HG03045 (cell line): Measurements from ENCODE around the gene DLEC1.
"Not testable (repeated sequence)": the region's sequence is repeated elsewhere in the genome, so short reads cannot be mapped to it uniquely, and the experiment has no call there.

Source experiments
- ATAC-seq: cut with Tn5 transposase; IDR thresholded peaks from one replicate; pipeline ENCODE4 v1.9.1; 2021; ENCODE audit warnings: mild to moderate bottlenecking, moderate library complexity; ENCODE audit not compliant: unreplicated experiment

DLEC1 gene

DNA sequence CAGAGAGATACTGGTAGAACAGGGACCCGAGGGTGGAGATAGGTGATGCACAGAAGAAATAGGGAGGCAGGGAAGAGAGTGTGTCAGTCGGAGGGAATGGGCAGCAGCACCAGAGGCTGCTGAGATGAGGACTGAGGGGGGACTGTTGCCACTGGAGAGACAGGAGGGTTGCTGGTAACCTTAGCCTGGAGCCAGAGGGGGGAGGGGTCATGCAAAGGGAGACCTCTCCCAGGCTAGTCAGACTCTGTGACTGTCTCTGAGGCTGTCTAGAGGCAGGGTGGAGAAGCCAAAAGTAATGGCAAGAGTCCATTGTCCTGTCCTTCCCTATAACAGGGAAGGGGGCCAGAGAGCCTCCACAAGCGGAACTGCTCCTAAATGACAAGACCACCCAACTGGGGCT lies 2.1 kb upstream of the DLEC1 start:
- no peak for ATAC-seq

DNA sequence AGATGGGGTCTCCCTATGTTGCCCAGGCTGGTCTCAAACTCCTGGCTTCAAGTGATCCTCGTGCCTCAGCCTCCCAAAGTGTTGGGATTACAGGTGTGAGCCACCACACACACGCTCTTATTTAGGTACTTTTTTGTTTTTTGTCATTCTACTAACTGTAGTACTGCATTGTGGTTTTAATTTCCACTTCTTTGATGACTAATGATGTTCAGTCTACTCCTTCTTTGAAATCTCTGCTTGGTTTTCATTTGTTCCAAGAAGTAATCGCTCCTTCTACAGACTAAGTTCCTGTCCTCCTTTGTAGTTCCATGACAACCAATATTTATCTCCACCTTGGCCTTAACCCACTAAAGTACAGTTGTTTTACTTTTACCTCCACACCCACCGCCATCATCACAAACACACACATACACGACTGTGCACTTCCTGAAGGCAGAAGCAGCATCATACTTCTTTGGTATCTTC lies 529 bp upstream of the DLEC1 start:
- no peak for ATAC-seq

DNA sequence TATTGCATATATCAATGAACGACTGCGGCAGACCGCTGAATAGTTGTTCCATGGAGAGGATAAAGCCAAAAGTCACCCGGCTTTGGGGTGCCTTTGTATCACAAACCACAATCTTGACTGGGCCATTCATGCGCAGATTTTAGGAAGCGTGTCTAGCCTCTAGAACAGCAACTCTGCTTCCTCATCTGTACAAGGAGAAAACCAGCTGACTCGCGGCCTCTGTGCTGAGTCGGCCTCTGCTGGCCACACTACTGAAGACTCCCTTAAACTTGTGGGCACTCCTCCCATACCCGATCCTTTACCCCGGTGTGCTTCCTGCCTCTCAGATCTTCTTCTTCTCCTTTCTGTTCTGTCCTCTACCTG lies 872 bp downstream of the DLEC1 start:
- peak; percentile 42 for ATAC-seq

DNA sequence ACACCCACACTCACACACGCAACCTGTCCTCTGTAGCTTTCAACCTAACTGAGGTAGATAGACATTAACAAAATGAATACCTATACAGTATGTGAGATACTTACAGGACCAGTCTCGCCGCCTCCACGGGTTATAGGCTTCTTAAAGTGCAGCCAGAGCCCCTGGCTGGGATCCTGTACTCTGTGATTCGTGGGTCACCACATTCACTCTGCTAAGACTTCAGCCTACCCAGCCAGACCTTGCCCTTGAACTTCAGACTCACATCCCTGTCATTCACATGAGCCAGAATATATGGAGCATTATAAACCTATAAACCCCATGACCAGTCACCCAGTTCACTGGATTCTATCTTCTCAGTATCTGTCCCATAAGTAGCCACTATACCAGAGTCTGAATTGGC lies 1.4 kb downstream of the DLEC1 start:
- no peak for ATAC-seq

DNA sequence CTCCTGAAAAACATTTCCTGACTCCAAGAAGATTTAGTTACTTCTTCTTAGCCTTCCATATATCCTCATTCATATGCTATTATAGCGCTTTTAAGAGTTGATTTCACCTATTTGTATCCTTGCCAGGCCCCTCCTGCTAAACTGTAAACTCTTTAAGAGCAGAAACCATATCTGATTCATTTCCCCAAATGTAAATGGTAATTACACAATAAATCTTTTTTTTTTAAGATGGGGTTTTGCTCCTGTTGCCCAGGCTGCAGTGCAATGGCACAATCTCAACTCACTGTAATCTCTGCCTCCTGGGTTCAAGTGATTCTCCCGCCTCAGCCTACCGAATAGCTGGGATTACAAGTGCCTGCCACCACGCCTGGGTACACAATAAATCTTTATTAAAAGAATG lies 4.5 kb downstream of the DLEC1 start:
- no peak for ATAC-seq

DNA sequence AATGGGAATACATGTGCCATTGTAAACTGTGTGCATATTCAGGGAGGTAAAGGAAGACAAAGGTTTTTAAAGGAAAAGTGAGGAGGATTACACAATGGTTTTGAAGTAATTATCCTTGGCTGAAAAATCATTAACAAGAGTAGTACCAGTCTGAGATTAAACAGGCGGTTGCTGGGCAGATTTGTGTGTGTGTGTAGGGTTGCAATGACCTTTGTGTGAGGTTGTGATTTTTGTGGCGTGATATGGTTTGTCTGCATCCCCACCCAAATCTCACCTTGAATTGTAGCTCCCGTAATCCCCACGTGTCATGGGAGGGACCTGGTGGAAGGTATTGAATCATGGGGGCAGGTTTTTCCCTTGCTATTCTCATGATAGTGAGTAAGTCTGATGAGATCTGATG lies 7.0 kb downstream of the DLEC1 start:
- no peak for ATAC-seq

DNA sequence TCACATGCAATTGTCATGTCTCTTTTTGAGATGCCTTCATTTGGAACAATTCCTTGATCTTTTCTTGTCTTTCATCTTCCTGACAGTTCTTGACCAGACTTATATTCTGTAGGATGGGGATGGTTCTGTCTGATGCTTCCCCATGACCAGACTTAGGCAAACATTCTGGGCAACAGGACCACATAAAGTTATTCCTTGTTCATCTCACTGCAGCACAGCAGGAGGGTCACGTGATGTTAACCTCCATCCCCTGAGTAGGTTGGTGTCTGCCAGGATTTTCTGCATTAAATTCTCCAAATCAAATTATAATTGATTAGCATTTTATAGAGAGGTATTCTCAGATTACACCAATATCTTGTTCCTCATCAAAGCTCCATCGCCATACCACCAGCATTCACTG lies 7.8 kb downstream of the DLEC1 start:
- ATAC-seq = no peak

DNA sequence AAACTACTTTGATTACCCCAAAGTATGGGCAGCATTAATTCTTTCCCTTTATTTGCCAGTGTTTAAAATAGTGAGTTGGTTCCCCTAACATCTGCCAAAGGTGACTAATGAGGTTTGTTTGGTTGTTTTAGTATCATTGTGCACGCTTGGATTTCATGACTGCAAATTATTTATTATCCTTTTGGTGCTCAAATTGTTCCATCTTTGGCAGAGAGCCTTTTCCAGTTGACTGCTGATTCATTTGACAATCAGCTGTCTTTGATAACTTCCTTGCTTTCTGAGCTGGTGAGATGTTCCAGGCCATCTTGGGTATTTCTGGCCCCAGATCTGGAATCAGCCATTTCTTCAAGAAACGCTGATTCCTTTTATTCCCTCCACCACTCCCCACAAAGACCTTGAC lies 8.9 kb downstream of the DLEC1 start:
- ATAC-seq = no peak

DNA sequence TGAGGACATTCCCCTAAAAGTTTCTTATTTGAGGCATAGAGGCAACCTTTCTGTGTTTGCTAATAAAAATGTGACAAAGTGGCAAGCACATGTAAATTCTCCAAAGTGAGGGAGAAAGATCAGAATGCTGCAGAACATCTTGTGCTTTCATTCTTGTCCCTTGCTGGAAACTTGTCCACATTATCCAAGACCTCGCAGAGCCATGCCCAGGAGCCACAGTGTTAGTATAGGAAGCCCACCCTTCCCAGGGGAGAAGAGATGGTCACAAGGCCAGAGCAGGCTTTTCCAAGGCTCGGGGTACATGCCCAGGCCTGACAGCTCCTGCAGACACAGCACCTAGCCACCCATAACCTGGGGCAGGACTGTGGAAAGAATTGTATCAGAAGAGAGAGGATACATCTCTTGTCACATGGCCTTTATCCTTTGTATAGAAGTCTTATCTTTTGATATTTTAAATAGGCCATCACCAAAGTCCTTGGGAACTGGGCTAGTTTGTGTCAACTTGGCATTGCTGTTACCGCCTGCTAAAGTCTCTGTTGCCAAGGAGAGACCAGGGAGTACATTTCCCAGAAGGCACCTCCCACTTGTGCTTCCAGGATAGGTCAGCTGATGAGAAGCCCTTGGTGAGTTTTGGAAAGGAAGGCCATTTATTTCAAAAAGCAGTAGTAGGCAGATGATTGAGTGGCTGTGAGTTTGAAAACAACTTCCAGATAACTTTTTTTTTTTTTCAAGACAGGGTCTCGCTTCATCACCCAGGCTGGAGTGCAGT lies 10.5 kb downstream of the DLEC1 start:
- ATAC-seq = no peak

DNA sequence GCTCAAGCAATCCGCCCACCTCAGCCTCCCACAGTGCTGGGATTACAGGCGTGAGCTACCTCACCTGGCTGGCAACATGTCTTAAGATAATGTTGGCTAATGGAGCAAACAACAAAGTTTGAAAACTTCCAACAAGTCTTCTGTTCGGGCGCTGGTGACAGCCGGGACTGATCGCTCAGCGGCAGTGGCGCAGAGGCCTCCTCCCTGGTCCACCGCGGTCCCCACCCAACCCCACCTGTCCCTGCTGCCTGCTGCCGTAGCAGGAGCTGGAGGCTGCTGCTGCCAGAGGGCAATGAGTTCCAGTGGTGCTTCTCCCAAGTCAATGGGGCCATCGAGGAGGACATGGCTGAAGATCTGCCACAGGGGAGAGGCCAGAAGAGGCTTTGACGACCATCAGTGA lies 12.1 kb downstream of the DLEC1 start:
- ATAC-seq = no peak

DNA sequence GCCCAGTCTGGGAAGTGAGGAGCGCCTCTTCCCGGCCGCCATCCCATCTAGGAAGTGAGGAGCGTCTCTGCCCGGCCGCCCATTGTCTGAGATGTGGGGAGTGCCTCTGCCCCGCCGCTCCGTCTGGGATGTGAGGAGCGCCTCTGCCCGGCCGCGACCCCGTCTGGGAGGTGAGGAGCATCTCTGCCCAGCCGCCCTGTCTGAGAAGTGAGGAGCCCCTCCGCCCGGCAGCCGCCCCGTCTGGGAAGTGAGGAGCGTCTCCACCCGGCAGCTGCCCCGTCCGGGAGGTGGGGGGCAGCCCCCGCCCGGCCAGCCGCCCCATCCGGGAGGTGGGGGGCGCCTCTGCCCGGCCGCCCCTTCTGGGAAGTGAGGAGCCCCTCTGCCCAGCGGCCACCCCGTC lies 14.3 kb downstream of the DLEC1 start:
- not testable (repeated sequence) for ATAC-seq

DNA sequence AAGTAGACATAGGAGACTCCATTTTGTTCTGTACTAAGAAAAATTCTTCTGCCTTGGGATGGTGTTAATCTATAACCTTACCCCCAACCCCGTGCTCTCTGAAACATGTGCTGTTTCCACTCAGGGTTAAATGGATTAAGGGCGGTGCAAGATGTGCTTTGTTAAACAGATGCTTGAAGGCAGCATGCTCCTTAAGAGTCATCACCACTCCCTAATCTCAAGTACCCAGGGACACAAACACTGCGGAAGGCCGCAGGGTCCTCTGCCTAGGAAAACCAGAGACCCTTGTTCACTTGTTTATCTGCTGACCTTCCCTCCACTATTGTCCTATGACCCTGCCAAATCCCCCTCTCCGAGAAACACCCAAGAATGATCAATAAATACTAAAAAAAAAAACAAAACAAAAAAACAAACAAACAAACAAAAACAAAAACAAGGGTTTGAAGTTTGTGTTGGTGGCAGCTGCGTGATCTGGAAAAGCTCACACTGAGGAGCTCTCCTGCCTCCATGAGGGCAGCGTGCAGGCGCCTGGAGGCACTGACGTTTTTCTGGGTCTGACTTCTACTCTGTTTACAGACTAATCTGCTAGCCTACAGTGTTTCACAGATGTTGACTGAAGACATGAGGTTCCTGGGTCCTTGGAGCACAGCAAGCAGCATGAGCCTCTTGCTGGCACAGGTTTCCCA lies 14.9 kb downstream of the DLEC1 start:
- ATAC-seq = not testable (repeated sequence)

DNA sequence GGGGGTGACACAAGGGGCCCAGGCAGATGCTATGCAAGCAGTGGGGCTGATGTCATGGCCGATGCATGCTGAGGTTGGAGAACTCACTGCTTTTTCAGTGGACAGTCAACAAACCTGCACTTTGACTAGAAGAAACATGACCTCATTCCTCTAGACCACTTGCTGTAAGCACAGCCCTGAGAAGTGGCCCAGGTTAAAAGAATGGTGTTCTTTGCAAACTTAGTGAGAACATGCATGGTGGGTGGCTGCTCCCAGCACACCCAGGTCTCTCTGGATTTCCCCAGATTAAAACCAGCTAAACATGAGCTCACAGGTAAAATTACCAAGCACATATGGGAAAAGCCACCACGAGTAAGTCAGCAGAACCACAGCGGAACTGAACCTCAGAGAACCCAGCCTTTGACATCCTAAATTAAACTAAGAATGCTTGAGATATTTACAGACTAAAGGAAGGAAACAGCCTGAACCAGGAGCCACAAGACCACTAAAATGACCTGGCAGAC lies 15.5 kb downstream of the DLEC1 start:
- no peak for ATAC-seq

DNA sequence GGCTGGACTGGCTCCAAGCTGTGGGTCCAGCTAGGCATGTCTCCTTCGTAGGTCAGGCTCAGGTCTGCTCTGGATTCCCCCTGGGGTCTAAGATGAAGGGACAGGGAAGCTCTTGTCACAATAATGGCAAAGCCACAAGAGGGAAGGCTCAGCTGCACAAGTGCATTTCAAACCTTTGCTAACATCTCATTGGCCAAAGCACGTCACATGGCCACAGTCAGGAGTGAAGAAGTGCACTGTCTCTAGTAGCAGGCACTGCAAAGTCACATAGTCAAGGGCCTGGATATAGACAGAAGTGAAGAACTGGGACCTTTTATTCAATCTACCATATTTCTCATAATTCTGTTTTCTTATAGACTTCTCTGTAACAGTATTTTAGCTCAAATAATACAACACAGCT lies 20.1 kb downstream of the DLEC1 start:
- no peak for ATAC-seq

DNA sequence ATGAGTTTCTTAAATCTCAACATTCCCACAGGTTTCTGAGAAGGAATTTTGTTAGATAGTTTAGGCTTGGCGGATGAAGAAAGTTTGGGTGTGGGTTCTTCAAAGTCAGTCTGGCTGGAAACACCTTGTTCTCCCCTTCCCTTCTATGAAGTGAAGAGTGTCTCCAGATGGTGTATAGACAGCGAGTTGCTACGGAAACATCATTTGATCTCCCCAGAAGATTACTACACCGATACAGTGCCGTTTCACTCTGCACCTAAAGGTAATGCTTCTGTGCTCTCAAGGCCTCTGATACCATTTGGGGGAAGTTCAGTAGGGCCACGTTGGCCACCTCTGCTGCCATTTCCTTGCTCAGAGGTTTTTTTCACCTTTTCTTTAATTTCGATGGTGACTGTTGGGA lies 20.6 kb downstream of the DLEC1 start:
- no peak for ATAC-seq

DNA sequence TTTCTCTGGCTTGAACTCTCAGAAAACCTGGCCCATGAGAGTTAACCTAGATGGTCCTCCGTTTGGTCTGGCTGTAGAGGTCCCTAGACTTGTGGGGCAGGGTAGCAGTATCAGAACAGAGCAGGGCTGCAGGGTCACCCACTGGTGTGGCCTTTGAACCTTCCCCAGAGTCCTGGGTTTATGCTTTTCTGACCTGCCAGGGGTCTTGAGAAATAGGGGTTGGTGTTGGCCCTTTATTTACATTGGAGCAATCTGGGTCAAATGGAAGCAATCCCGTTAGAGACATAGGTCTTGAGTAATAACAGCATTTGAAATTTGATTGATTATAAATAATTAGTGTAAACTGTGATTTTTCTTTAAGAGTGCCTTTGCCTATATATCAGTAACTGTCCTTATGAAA lies 23.8 kb downstream of the DLEC1 start:
- ATAC-seq = no peak

DNA sequence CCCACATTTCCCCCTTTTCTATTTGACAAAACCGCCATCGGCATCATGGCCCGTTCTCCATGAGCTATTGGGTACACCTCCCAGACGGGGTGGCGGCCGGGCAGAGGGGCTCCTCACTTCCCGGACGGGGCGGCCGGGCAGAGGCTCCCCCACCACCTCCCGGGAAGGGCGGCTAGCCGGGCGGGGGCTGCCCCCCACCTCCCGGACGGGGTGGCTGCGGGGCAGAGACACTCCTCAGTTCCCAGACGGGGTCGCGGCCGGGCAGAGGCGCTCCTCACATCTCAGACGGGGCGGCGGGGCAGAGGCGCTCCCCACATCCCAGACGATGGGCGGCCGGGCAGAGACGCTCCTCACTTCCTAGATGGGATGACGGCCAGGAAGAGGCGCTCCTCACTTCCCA lies 25.4 kb downstream of the DLEC1 start:
- ATAC-seq = not testable (repeated sequence)

DNA sequence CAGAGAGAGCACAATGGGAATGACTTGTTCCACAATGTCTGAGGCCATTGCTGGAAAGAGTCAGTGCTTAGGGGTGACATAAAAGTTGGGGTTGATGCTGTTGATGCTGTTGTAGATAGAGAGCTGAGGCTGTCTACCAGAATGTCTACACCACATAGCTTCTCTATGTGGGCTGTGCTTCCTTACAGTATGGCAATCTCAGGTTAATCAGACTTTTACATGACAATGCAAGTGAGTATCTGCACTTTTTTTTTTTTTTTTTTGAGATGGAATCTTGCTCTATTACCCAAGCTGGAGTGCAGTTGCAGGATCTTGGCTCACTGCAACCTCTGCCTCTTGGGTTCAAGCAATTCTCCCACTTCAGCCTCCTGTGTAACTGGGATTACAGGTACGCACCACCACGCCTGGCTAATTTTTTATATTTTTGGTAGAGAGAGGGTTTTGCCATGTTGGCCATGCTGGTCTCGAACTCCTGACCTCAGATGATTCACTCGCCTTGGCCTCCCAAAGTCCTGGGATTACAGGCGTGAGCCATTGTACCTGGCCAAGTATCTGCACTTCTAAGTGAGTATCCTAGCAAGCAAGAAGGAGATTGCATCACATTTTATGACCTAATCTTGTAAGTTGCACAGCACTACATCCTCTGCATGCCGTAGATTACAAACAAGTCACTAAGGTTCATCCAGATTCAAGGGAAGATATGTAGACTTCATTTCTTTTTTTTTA lies 28.7 kb downstream of the DLEC1 start:
- ATAC-seq = no peak

DNA sequence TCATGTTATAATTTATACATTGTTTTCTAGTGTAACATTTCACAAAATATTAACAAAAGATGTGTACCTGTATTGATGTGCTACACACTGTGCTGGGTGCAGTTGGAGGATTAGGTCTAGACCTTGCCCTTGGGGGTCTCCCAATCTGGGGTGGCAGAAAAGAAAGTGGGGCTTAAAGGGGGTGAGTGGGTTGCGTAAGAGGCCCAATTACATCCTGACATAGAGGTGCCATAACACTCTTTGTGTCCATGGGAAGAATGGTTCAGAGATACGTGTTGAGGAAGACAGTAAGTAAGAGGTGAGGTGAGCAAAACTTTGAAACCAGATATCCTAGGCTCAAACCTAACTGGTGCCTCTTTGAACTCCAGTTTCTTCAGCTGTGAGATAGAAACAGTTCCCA lies 31.0 kb downstream of the DLEC1 start:
- no peak for ATAC-seq

DNA sequence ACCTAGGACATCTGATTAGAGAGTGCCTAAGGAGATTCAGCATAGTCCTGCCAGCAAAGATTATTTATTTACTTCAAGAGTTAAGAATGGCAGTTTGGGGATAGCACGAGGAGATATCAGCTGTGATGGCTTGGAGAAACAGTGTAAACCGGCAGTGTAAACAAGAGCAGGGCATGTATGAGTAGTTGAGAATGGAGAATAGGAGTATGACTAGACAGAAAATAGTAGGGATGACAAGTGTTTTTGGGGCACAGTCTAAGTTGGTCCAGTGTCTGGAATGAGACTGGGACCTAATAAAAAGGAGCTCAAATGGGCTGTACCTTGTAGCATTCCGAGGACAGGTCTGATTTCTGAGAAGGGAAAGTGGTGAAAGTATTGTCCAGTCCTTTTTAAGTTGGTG lies 38.1 kb downstream of the DLEC1 start:
- not testable (repeated sequence) for ATAC-seq

DNA sequence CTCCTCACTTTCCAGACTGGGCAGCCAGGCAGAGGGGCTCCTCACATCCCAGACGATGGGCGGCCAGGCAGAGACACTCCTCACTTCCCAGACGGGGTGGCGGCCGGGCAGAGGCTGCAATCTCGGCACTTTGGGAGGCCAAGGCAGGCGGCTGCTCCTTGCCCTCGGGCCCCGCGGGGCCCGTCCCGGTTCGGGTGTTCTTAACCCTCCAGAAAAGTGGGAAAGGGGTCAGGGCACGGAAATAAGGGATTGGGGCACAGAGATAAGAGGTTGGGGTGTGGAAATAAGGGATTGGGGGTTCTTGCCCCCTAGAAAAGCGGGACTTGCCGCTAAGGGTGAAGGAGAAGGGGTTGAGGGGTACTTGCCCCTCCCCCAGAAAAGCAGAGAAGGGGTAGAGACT lies 43.3 kb downstream of the DLEC1 start:
- not testable (repeated sequence) for ATAC-seq

DNA sequence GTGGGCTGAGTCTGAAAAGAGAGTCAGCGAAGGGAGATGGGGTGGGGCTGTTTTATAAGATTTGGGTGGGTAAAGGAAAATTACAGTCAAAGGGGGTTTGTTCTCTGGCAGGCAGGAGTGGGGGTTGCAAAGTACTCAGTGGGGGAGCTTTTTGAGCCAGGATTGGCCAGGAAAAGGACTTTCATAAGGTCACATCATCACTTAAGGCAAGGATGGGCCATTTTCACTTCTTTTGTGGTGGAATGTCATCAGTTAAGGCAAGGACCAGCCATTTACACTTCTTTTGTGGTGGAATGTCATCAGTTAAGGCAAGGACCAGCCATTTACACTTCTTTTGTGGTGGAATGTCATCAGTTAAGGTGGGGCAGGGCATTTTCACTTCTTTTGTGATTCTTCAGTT lies 44.2 kb downstream of the DLEC1 start:
- ATAC-seq = not testable (repeated sequence)
